HEK293 (cell line): ENCODE results near the gene CLINT1.

Experiments
- MYNN ChIP-seq: fragments of 450-650 bp; formaldehyde crosslinking; IDR thresholded peaks from 2 replicates; pipeline ENCODE4 v1.5.1; 2016; ENCODE audit warnings: missing biosample characterization, missing genetic modification characterization, borderline replicate concordance
- SALL2 ChIP-seq: fragments of 450-650 bp; formaldehyde crosslinking; IDR thresholded peaks from 2 replicates; pipeline ENCODE4 v1.5.0; 2017; ENCODE audit warnings: missing biosample characterization, mild to moderate bottlenecking, missing genetic modification characterization, borderline replicate concordance
- ZNF785 ChIP-seq: fragments of 450-650 bp; formaldehyde crosslinking; IDR thresholded peaks from 2 replicates; pipeline ENCODE4 v1.5.1; 2016; ENCODE audit warnings: missing biosample characterization, missing genetic modification characterization

GRCh38 chr5:157859227-157859575 lies 256 bp upstream of the CLINT1 start:
- TF ChIP-seq SALL2 (no peak), ZNF785 (tag by site-specific recombination) (no peak), MYNN (tag by site-specific recombination) (no peak)
